ENCODE results near the gene AATF.

The AATF gene

GRCh38 chr17:37026531-37026869, 77.7 kb downstream of the AATF start:
- H3K4me3 ChIP-seq (ENCODE audit: low read depth, low read length), result no peak overlapping the region
- no peak for DNase-seq (ENCODE audit: low read depth)
- TF ChIP-seq MAX (IDR thresholded peaks at IDR 0.05; ENCODE audit: low read depth, low read length) (no peak), MYC (IDR thresholded peaks at IDR 0.05; ENCODE audit: low read depth, low read length) (no peak), CTCF (IDR thresholded peaks at IDR 0.05; ENCODE audit: low read depth, low read length) (no peak), POLR2A (IDR thresholded peaks at IDR 0.05; ENCODE audit: extremely low read depth, insufficient read length) (no peak)

GRCh38 chr17:37028040-37028439, 79.3 kb downstream of the AATF start:
- DNase-seq (ENCODE audit: low read depth), result no peak
- no peak overlapping the region for H3K4me3 ChIP-seq (ENCODE audit: low read depth, low read length)
- TF ChIP-seq POLR2A (IDR thresholded peaks at IDR 0.05; ENCODE audit: extremely low read depth, insufficient read length) (no peak), CTCF (IDR thresholded peaks at IDR 0.05; ENCODE audit: low read depth, low read length) (no peak), MAX (IDR thresholded peaks at IDR 0.05; ENCODE audit: low read depth, low read length) (no peak), MYC (IDR thresholded peaks at IDR 0.05; ENCODE audit: low read depth, low read length) (no peak)

DNA sequence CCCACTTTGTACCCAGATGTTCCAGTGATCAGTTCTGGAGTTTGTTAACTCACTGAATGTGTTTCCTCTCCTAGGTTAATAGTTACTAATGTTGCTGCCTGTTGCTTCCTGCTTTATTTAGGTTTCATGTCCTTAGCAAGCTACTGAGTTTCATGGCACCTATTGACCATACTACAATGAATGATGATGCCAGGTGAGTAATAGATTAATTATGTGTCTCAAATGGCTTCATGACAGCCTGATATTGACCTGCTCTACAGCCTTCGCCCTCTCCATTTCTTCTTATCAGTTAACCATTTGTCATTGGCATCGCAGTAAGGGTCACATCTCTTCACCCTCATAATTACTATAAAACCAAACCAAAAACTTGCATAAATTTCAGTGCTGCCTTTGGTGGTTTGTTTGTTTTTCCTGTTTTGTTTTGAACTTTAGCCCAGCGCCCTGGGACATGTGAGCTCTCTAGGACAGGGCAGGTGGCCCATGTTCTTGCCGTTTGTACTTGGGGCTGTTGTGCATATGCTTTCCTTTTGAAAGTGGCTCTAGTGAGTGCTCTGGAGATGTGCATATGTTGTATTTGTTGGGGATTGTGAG, 82.8 kb downstream of the AATF start:
- no peak for DNase-seq (ENCODE audit: low read depth)
- TF ChIP-seq POLR2A (IDR thresholded peaks at IDR 0.05; ENCODE audit: extremely low read depth, insufficient read length) (no peak), MAX (IDR thresholded peaks at IDR 0.05; ENCODE audit: low read depth, low read length) (no peak), MYC (IDR thresholded peaks at IDR 0.05; ENCODE audit: low read depth, low read length) (no peak)
- no peak overlapping the region for H3K4me3 ChIP-seq (ENCODE audit: low read depth, low read length)

DNA sequence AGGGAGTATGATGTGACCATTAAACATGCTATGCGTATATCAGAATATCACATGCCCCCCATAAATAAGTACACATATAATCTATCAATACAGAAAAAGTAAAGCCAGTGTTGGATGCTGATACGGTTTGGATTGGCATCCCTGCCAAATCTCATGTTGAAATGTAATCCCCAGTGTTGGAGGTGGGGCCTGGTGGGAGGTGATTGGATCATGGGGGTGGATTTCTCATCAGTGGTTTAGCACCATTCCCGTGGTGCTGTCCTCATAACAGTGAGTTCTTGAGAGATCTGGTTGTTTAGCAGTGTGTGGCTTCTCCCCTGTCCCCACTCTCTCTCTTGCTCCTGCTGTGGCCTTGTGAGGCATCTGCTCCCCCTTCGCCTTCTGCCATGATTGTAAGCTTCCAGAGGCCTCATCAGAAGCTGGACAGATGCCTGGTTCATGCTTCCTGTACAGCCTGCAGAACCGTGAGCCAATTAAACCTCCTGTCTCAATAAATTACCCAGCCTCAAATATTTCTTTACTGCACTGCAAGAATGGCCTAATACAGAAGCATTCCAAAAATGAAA, 88.9 kb downstream of the AATF start:
- no peak for TF ChIP-seq MYC (IDR thresholded peaks at IDR 0.05; ENCODE audit: low read depth, low read length)
- no peak for TF ChIP-seq MAX (IDR thresholded peaks at IDR 0.05; ENCODE audit: low read depth, low read length)
- TF ChIP-seq CTCF (IDR thresholded peaks at IDR 0.05; ENCODE audit: low read depth, low read length), result no peak
- TF ChIP-seq POLR2A (IDR thresholded peaks at IDR 0.05; ENCODE audit: extremely low read depth, insufficient read length), result no peak
- no peak overlapping the region for H3K4me3 ChIP-seq (ENCODE audit: low read depth, low read length)
- DNase-seq (ENCODE audit: low read depth), result no peak

DNA sequence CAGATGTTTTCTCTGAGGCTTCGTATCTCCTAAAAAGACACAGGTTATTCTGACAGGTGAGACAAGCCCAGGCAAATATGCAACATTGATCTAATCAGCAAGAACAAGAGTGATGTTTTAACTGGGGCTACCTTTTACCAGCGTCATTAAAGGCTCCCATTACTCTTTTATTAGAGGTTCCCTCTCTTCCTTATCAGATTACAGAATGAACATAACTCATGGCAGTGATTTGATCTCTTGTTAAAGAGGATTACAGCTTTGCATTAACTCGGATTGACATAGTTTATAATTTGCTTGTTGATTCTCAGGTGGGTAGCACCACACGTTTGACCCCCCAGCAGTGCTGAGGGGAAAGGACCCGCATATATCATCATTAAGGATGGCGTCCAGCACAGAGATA, 90.5 kb downstream of the AATF start:
- DNase-seq (ENCODE audit: low read depth), result no peak
- TF ChIP-seq MAX (IDR thresholded peaks at IDR 0.05; ENCODE audit: low read depth, low read length), result no peak
- TF ChIP-seq POLR2A (IDR thresholded peaks at IDR 0.05; ENCODE audit: extremely low read depth, insufficient read length), result no peak
- no peak for TF ChIP-seq MYC (IDR thresholded peaks at IDR 0.05; ENCODE audit: low read depth, low read length)
- H3K4me3 ChIP-seq (ENCODE audit: low read depth, low read length), result no peak overlapping the region

DNA sequence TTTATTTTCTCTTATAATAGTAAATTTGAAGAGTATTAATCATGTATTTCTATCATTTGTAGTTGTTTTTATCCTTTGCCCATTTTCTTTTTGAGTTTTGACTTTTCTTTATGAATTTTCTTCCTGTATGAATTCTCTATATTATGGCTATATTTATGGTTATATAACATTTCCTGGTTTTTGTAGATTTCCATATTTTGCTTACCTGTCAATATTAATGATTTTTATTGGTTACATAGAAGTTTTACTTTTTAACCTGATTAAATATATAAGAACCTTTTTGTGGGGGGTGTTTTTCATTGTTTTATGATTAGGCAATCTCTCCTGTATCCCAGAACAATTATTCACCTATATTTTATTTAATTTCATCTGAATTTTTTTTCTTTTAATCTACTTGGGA, 93.2 kb downstream of the AATF start:
- no peak for DNase-seq (ENCODE audit: low read depth)
- TF ChIP-seq CTCF (IDR thresholded peaks at IDR 0.05; ENCODE audit: low read depth, low read length), result no peak
- no peak for TF ChIP-seq POLR2A (IDR thresholded peaks at IDR 0.05; ENCODE audit: extremely low read depth, insufficient read length)
- TF ChIP-seq MYC (IDR thresholded peaks at IDR 0.05; ENCODE audit: low read depth, low read length), result no peak
- no peak for TF ChIP-seq MAX (IDR thresholded peaks at IDR 0.05; ENCODE audit: low read depth, low read length)
- no peak overlapping the region for H3K4me3 ChIP-seq (ENCODE audit: low read depth, low read length)

Measured in NB4 (cell line).